ENCODE data around the gene ZNF593OS. TPM values are rescaled to one million over a fixed set of nuclear protein-coding genes. Genes with fewer than 3 reads are reported as not detected.
A peak's percentile ranks its signal among the peaks of the same experiment; 100 is the strongest.

The ZNF593OS gene
- total RNA-seq, 1 donor from 2014 or later = not detected

GRCh38 chr1:26132834-26133167 is 38.8 kb downstream of the ZNF593OS start:
- H3K9me3 Mint-ChIP-seq = peaks cover 13% of the 10 kb centered on the region
- TF ChIP-seq, protein P1, sequence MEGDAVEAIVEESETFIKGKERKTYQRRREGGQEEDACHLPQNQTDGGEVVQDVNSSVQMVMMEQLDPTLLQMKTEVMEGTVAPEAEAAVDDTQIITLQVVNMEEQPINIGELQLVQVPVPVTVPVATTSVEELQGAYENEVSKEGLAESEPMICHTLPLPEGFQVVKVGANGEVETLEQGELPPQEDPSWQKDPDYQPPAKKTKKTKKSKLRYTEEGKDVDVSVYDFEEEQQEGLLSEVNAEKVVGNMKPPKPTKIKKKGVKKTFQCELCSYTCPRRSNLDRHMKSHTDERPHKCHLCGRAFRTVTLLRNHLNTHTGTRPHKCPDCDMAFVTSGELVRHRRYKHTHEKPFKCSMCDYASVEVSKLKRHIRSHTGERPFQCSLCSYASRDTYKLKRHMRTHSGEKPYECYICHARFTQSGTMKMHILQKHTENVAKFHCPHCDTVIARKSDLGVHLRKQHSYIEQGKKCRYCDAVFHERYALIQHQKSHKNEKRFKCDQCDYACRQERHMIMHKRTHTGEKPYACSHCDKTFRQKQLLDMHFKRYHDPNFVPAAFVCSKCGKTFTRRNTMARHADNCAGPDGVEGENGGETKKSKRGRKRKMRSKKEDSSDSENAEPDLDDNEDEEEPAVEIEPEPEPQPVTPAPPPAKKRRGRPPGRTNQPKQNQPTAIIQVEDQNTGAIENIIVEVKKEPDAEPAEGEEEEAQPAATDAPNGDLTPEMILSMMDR (IDR thresholded peaks at IDR 0.05; ENCODE audit: unreplicated experiment) = no peak
- peaks cover 7% of the 10 kb centered on the region for H3K4me1 Mint-ChIP-seq
- H3K27ac Mint-ChIP-seq = no peak overlapping the region
- H3K4me3 Mint-ChIP-seq = no peak overlapping the region
- no peaks in the 10 kb centered on the region for H3K27me3 Mint-ChIP-seq (ENCODE audit: low read depth)
- peaks cover 2% of the 10 kb centered on the region for H3K36me3 Mint-ChIP-seq
- DNase-seq (ENCODE audit: low spot score in 2 of 2, unreplicated experiment in 2 of 2) = no peak

- Mint-ChIP-seq H3K4me1 (peaks cover 12% of the 10 kb centered on the region), H3K4me3 (no peak overlapping the region), H3K27me3 (ENCODE audit: low read depth) (no peaks in the 10 kb centered on the region), H3K36me3 (peaks cover 2% of the 10 kb centered on the region), H3K27ac (no peak overlapping the region), H3K9me3 (peaks cover 13% of the 10 kb centered on the region)
- TF ChIP-seq, protein P1 (IDR thresholded peaks at IDR 0.05; ENCODE audit: unreplicated experiment) = no peak
- DNase-seq (ENCODE audit: low spot score in 2 of 2, unreplicated experiment in 2 of 2) = no peak
These were observed 39.4 kb downstream of the ZNF593OS start for GRCh38 chr1:26132128-26132833.

GRCh38 chr1:26130695-26131094 is 40.9 kb downstream of the ZNF593OS start:
- Mint-ChIP-seq H3K9me3 (peaks cover 13% of the 10 kb centered on the region), H3K36me3 (peaks cover 2% of the 10 kb centered on the region), H3K27me3 (ENCODE audit: low read depth) (no peaks in the 10 kb centered on the region), H3K4me3 (no peak overlapping the region), H3K27ac (no peak overlapping the region), H3K4me1 (peaks cover 21% of the 10 kb centered on the region)
- DNase-seq (ENCODE audit: low spot score in 2 of 2, unreplicated experiment in 2 of 2) = no peak
- TF ChIP-seq, protein P1 (IDR thresholded peaks at IDR 0.05; ENCODE audit: unreplicated experiment) = no peak

GRCh38 chr1:26129778-26130177 is 41.9 kb downstream of the ZNF593OS start:
- peaks cover 2% of the 10 kb centered on the region for H3K36me3 Mint-ChIP-seq

GRCh38 chr1:26127235-26128163 is 44.1 kb downstream of the ZNF593OS start:
- no peaks in the 10 kb centered on the region for H3K9me3 Mint-ChIP-seq
- no peak for DNase-seq (ENCODE audit: low spot score in 2 of 2, unreplicated experiment in 2 of 2)

More at GRCh38 chr1:26129778-26130177, 41.9 kb downstream of the ZNF593OS start:
- no peak overlapping the region for H3K4me3 Mint-ChIP-seq
- H3K27me3 Mint-ChIP-seq (ENCODE audit: low read depth) = no peaks in the 10 kb centered on the region
- H3K4me1 Mint-ChIP-seq = peaks cover 21% of the 10 kb centered on the region
- peaks cover 7% of the 10 kb centered on the region for H3K9me3 Mint-ChIP-seq
- TF ChIP-seq, protein P1 (IDR thresholded peaks at IDR 0.05; ENCODE audit: unreplicated experiment) = no peak
- DNase-seq (ENCODE audit: low spot score in 2 of 2, unreplicated experiment in 2 of 2) = no peak
- H3K27ac Mint-ChIP-seq = no peak overlapping the region

More at GRCh38 chr1:26127235-26128163, 44.1 kb downstream of the ZNF593OS start:
- no peak overlapping the region for H3K4me3 Mint-ChIP-seq
- peaks cover 21% of the 10 kb centered on the region for H3K4me1 Mint-ChIP-seq
- TF ChIP-seq, protein P1 (IDR thresholded peaks at IDR 0.05; ENCODE audit: unreplicated experiment) = no peak
- peak overlapping the region; percentile 2 for H3K27ac Mint-ChIP-seq
- no peaks in the 10 kb centered on the region for H3K27me3 Mint-ChIP-seq (ENCODE audit: low read depth)
- H3K36me3 Mint-ChIP-seq = peaks cover 5% of the 10 kb centered on the region

All from mesothelial cell of epicardium (in vitro differentiated cells).